B cell (primary cell): Measurements from ENCODE around the gene PRICKLE2. TPM values are rescaled to one million over a fixed set of nuclear protein-coding genes. Genes with fewer than 3 reads are reported as not detected.

Experiments
- ATAC-seq: fragments of 200-7000 bp; cut with Tn5 transposase; one replicate; pipeline ENCODE4 v1.10.0; 2021; ENCODE audit warnings: low read depth, mild to moderate bottlenecking, moderate number of reproducible peaks, moderate library complexity
- CTCF ChIA-PET: fragments of 350-600 bp; sonication (Branson Sonifier 250); formaldehyde crosslinking; loops from one replicate; lab custom pipeline; 2021; ENCODE audit warnings: antibody characterized with exemption, inconsistent platforms; lab: Charles Lee
- POLR2A ChIA-PET: fragments of 350-600 bp; sonication (Branson Sonifier 250); formaldehyde crosslinking; loops from one replicate; lab custom pipeline; 2021; ENCODE audit warnings: antibody characterized with exemption; lab: Charles Lee
- DNase-seq: peaks from one replicate; pipeline ENCODE4 v3.0.0; 2013
- H2AFZ ChIP-seq: 2 replicates; pipeline ENCODE4 v1.6.1; 2012; ENCODE audit warnings: mild to moderate bottlenecking, low read depth, low read length; ENCODE audit not compliant: insufficient read depth, poor library complexity, severe bottlenecking
- H3K27ac ChIP-seq, 2 donors: 1 replicate in 1 of 2; 2 replicates in 1 of 2; pipeline ENCODE4 v1.5.1; 2012 to 2013; ENCODE audit warnings: low read length in 2 of 2, mild to moderate bottlenecking in 2 of 2, moderate library complexity in 1 of 2
- H3K27me3 ChIP-seq, 4 experiments: fragments of 200-600 bp in 1 of 4; sonication (generic) in 1 of 4; replicated peaks in 1 of 4; 1 replicate in 2 of 4; 2 replicates in 2 of 4; pipeline versions ENCODE4 v1.6.1 to v1.7.0; 2013 to 2016; ENCODE audit warnings: low read length in 3 of 4, mild to moderate bottlenecking in 2 of 4, mixed read lengths in 1 of 4, moderate library complexity in 1 of 4; ENCODE audit not compliant: insufficient read depth in 4 of 4, control insufficient read depth in 3 of 4; ENCODE audit errors: control extremely low read depth in 1 of 4
- H3K36me3 ChIP-seq, 2 experiments: replicated peaks in 1 of 2; 1 replicate in 1 of 2; 2 replicates in 1 of 2; pipeline versions ENCODE4 v1.6.1 to v1.7.1; 2013; ENCODE audit warnings: low read length in 1 of 2; ENCODE audit not compliant: insufficient read depth in 2 of 2, control insufficient read depth in 1 of 2; ENCODE audit errors: control extremely low read depth in 1 of 2, extremely low read depth in 1 of 2
- H3K4me1 ChIP-seq, 2 donors: fragments of 200-600 bp in 1 of 2; sonication (generic) in 1 of 2; 1 replicate in 1 of 2; 2 replicates in 1 of 2; pipeline versions ENCODE4 v1.5.1 to v1.6.1; 2013 to 2017; ENCODE audit warnings: low read length in 2 of 2; ENCODE audit not compliant: control insufficient read depth in 2 of 2, insufficient read depth in 2 of 2
- H3K4me2 ChIP-seq: replicated peaks from 2 replicates; pipeline ENCODE3; 2012; ENCODE audit warnings: mild to moderate bottlenecking, low read depth, low read length; ENCODE audit not compliant: poor library complexity, severe bottlenecking
- H3K4me3 ChIP-seq, 5 experiments: fragments of 200-600 bp in 1 of 5; sonication (generic) in 1 of 5; 1 replicate in 3 of 5; 2 replicates in 2 of 5; pipeline versions ENCODE4 v1.5.1 to v1.7.0; 2011 to 2016; ENCODE audit warnings: low read length in 4 of 5, mild to moderate bottlenecking in 4 of 5, low read depth in 2 of 5, control low read depth in 1 of 5, moderate library complexity in 1 of 5; ENCODE audit not compliant: insufficient read depth in 1 of 5; ENCODE audit errors: control extremely low read depth in 1 of 5, extremely low read depth in 1 of 5
- H3K79me2 ChIP-seq: fragments of 200-600 bp; sonication (generic); one replicate; pipeline ENCODE4 v1.6.0; 2016; ENCODE audit warnings: low read length; ENCODE audit not compliant: control insufficient read depth, insufficient read depth
- H3K9ac ChIP-seq: fragments of 200-600 bp; sonication (generic); 2 replicates; pipeline ENCODE4 v1.6.1; 2017; ENCODE audit warnings: mild to moderate bottlenecking, low read length, moderate library complexity
- H3K9me3 ChIP-seq, 3 donors: one replicate each; pipeline versions ENCODE4 v1.6.1 to v1.7.1; 2013; ENCODE audit warnings: low read length in 2 of 3; ENCODE audit not compliant: control insufficient read depth in 2 of 3, insufficient read depth in 1 of 3; ENCODE audit errors: control extremely low read depth in 1 of 3
- H4K20me1 ChIP-seq: 2 replicates; pipeline ENCODE4 v1.6.0; 2012; ENCODE audit warnings: mild to moderate bottlenecking, low read length; ENCODE audit not compliant: insufficient read depth, control insufficient read depth, poor library complexity, severe bottlenecking
- H3K27ac Mint-ChIP-seq: one replicate; pipeline ENCODE4 v1.8.0; 2021; ENCODE audit warnings: mixed read lengths
- H3K27me3 Mint-ChIP-seq: one replicate; pipeline ENCODE4 v1.8.0; 2021; ENCODE audit warnings: mixed read lengths
- H3K4me1 Mint-ChIP-seq: one replicate; pipeline ENCODE4 v1.8.0; 2021; ENCODE audit warnings: mixed read lengths
- H3K4me3 Mint-ChIP-seq: one replicate; pipeline ENCODE4 v1.8.0; 2021; ENCODE audit warnings: mixed read lengths
- H3K9me3 Mint-ChIP-seq: one replicate; pipeline ENCODE4 v1.8.0; 2022; ENCODE audit warnings: mixed read lengths; ENCODE audit not compliant: insufficient read depth
- CTCF ChIP-seq: fragments of 200-600 bp; IDR thresholded peaks from one replicate; pipeline ENCODE4 v1.8.0; 2022; ENCODE audit warnings: antibody characterized with exemption, mild to moderate bottlenecking
- EZH2 ChIP-seq: IDR thresholded peaks from 2 replicates; pipeline ENCODE4 v1.6.1; 2012; ENCODE audit warnings: borderline replicate concordance, low read depth, mild to moderate bottlenecking, moderate library complexity, low read length; ENCODE audit not compliant: insufficient read depth, poor library complexity, severe bottlenecking
- WGBS: methylation state at CpG from one replicate; pipeline ENCODE4 v1.1.5; 2013; ENCODE audit warnings: missing lambda C conversion rate; ENCODE audit not compliant: insufficient coverage; 5-methylcytosine and 5-hydroxymethylcytosine counted together
- intact Hi-C: fragments of 100-400 bp; cut with micrococcal nuclease; formaldehyde crosslinking; loops from one replicate; pipeline ENCODE4 v1.10.0; 2022
- polyA plus RNA-seq: library from polyadenylated mRNA; depleted of rRNA; stranded (reverse); fragments of >200 nt; gene quantifications from 2 replicates; pipeline ENCODE4 v1.2.3, GENCODE V29; 2012
- total RNA-seq, 2 donors: library from RNA; stranded (reverse); fragments of 120-200 nt in 1 of 2; gene quantifications; 1 replicate in 1 of 2; 2 replicates in 1 of 2; pipeline versions ENCODE4 v1.2.3 to v1.2.4, GENCODE V29; 2013 to 2022

The PRICKLE2 gene
- total and polyA plus RNA-seq, 2 donors (not counting 1 experiment from before 2014, with no cell fraction given): 0.30 to 1.4 TPM

GRCh38 chr3:64244011-64244942 is 19.0 kb upstream of the PRICKLE2 start:
- no peaks in the 10 kb centered on the region for H3K27me3 ChIP-seq
- H3K9me3 ChIP-seq: no peaks in the 10 kb centered on the region
- TF ChIP-seq EZH2: no peak
- TF ChIP-seq CTCF: peak; percentile 22
- ATAC-seq (no peak), DNase-seq (no peak)
- H3K4me3 ChIP-seq: no peak overlapping the region
- H3K79me2 ChIP-seq: no peaks in the 10 kb centered on the region
- no peak overlapping the region for H3K27ac ChIP-seq
- no peaks in the 10 kb centered on the region for H3K9me3 Mint-ChIP-seq
- no peak overlapping the region for H3K27ac Mint-ChIP-seq
- H3K4me1 Mint-ChIP-seq: no peaks in the 10 kb centered on the region
- H2AFZ ChIP-seq: no peak overlapping the region
- intact Hi-C loops: no loop called here
- H3K4me3 Mint-ChIP-seq: no peak overlapping the region
- 77% methylated on average over 1 of the region's 9 CpGs for WGBS
- no peaks in the 10 kb centered on the region for H3K36me3 ChIP-seq
- H4K20me1 ChIP-seq: no peaks in the 10 kb centered on the region
- H3K9ac ChIP-seq: no peak overlapping the region
- ChIA-PET POLR2A (no interaction called here), CTCF (interaction anchor here (1.2 kb wide), 1 partner anchor 103 kb away, joined by 4 read pairs; no protein-coding TSS in a partner anchor)
- no peaks in the 10 kb centered on the region for H3K4me1 ChIP-seq
- H3K4me2 ChIP-seq: no peak overlapping the region
- peaks cover 9% of the 10 kb centered on the region for H3K27me3 Mint-ChIP-seq

DNA sequence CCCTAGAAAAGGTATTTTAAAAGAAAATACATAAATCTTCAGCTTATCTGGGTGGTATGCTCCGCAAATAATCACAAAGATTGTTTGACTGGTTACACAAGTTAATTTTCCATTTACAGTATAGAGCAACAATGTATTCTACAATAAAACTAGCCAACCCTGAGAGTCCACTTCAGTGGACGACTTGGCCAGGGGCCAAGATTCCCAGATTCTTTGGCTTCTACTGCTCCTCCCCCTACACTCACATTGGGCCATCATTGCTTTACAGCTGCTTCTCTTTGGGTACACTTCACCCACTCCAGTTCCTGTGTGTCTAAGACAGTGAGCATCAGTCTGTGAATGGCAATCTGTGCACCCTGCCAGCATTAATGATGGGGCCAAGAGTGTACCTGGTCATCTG is 17.2 kb upstream of the PRICKLE2 start:
- no peaks in the 10 kb centered on the region for H3K4me1 ChIP-seq
- TF ChIP-seq EZH2: no peak
- TF ChIP-seq CTCF: no peak
- H3K27me3 Mint-ChIP-seq: peaks cover 9% of the 10 kb centered on the region
- POLR2A ChIA-PET: no interaction called here
- H3K36me3 ChIP-seq: no peaks in the 10 kb centered on the region
- 100% methylated on average over 1 of the region's 2 CpGs for WGBS
- CTCF ChIA-PET: no interaction called here
- no peak overlapping the region for H3K4me3 Mint-ChIP-seq
- no peaks in the 10 kb centered on the region for H3K79me2 ChIP-seq
- no peaks in the 10 kb centered on the region for H3K27me3 ChIP-seq
- H3K9me3 Mint-ChIP-seq: no peaks in the 10 kb centered on the region
- H3K4me2 ChIP-seq: no peak overlapping the region
- ATAC-seq (no peak), DNase-seq (no peak)
- H3K9me3 ChIP-seq: peaks cover 0 to 13% (median 0%) of the 10 kb centered on the region in 3 donors
- no peak overlapping the region for H2AFZ ChIP-seq
- H3K27ac Mint-ChIP-seq: no peak overlapping the region
- H3K4me1 Mint-ChIP-seq: no peaks in the 10 kb centered on the region
- H3K9ac ChIP-seq: no peak overlapping the region
- intact Hi-C loops: no loop called here
- no peak overlapping the region for H3K27ac ChIP-seq
- H3K4me3 ChIP-seq: no peak overlapping the region
- no peaks in the 10 kb centered on the region for H4K20me1 ChIP-seq
